Mucosa of rectum (tissue), 2 donors: Measurements from ENCODE around the gene AMDHD2.
A peak's percentile ranks its signal among the peaks of the same experiment; 100 is the strongest.

Experiments
- H3K27ac ChIP-seq, 2 donors: one replicate each; pipeline ENCODE4 v1.7.0; 2013; ENCODE audit warnings: inconsistent platforms in 2 of 2, low read depth in 2 of 2, low read length in 2 of 2
- H3K27me3 ChIP-seq, 2 donors: one replicate each; pipeline ENCODE4 v1.7.0; 2013; ENCODE audit warnings: low read length in 2 of 2; ENCODE audit not compliant: control insufficient read depth in 2 of 2, insufficient read depth in 2 of 2
- H3K36me3 ChIP-seq, 2 donors: one replicate each; pipeline ENCODE4 v1.7.0; 2013; ENCODE audit warnings: low read length in 2 of 2; ENCODE audit not compliant: control insufficient read depth in 2 of 2, insufficient read depth in 2 of 2
- H3K4me1 ChIP-seq, 2 donors: one replicate each; pipeline ENCODE4 v1.7.0; 2013; ENCODE audit warnings: low read length in 2 of 2, mild to moderate bottlenecking in 1 of 2; ENCODE audit not compliant: control insufficient read depth in 2 of 2, insufficient read depth in 2 of 2
- H3K4me3 ChIP-seq, 2 donors: one replicate each; pipeline ENCODE4 v1.7.0; 2013; ENCODE audit warnings: low read length in 2 of 2
- H3K9ac ChIP-seq, 2 donors: one replicate each; pipeline ENCODE4 v1.7.0; 2013; ENCODE audit warnings: low read length in 2 of 2, low read depth in 1 of 2, mild to moderate bottlenecking in 1 of 2
- H3K9me3 ChIP-seq, 2 donors: one replicate each; pipeline ENCODE4 v1.7.0; 2013; ENCODE audit warnings: low read length in 2 of 2; ENCODE audit not compliant: control insufficient read depth in 2 of 2
- donor health status: healthy.
- donor health status: Normal muscosa, but diverticular disease.

The AMDHD2 gene

DNA sequence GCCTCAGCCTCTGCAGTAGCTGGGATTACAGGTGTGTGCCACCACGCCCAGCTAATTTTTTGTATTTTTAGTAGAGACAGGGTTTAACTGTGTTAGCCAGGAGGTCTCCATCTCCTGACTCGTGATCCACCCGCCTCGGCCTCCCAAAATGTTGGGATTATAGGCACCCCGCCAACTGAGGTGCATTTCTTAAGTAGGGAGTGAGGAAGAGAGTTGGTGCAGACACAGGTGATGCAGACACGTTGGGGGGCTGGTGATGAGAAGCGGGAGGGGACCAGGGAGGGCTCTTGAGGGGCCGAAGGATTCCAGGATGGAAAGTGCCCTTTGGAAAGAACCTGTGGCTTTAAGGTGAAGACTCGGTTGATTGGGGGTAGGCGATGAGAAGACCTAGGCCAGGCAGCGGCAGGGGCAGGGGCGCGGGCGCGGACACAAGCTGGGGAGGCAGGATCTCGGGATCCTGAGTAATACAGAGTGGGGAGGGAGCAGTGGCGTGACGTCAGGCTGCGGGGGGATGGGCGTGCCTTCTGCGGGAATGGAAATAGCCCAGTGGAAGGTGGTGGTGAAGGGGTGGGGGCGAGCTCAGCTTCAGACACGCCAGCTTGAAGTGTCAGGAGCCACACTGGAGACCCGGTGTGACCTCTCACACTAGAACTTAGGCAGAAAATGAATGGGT is 8.9 kb upstream of the AMDHD2 start:
- Histone ChIP-seq H3K4me3 (no peak overlapping the region), H3K9me3 (no peaks in the 10 kb centered on the region), H3K4me1 (peaks cover 26 to 27% of the 10 kb centered on the region in 2 donors), H3K36me3 (no peaks in the 10 kb centered on the region), H3K27ac (no peak overlapping the region), H3K27me3 (no peaks in the 10 kb centered on the region), H3K9ac (peak overlapping the region in 1 of 2 donors; percentile 3)

DNA sequence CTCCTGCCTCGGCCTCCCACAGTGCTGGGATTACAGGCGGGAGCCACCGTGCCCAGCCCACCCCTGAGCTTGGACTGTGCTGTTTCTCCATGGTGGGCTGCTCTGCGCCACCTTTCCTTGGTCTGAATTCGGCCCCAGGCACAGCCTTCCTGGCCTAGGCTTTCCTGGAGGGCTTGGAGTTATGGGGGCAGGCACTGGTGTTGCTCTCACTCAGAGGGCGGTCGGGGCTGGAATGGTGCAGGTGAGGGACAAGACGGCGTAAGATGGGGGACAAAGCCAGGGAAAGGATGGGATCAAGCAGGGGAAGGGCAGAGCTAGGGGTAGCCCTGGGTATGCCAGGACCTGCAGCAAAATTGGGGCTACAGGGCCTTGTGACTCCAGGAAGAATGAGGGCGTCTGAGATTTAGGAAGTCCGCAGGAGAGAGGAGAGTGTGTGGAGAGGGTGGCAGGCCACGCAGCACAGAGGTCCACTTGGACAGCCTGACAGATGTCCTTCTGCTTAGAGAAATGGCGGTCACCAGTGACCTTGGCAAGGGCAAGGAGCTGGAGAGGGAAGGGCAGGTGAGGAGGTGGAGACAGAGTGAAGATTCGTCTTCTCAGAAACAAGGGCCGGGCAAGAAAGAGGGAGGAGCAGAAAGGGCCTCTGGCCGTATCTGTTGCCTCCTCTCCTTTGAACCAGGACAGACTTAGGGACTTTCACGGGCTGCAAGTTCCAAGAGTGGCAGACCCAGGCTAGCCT is 8.0 kb upstream of the AMDHD2 start:
- Histone ChIP-seq H3K9me3 (no peaks in the 10 kb centered on the region), H3K4me3 (no peak overlapping the region), H3K9ac (no peak overlapping the region), H3K36me3 (no peaks in the 10 kb centered on the region), H3K4me1 (peaks cover 35 to 36% of the 10 kb centered on the region in 2 donors), H3K27me3 (no peaks in the 10 kb centered on the region), H3K27ac (peak overlapping the region in 1 of 2 donors; percentile 97)

DNA sequence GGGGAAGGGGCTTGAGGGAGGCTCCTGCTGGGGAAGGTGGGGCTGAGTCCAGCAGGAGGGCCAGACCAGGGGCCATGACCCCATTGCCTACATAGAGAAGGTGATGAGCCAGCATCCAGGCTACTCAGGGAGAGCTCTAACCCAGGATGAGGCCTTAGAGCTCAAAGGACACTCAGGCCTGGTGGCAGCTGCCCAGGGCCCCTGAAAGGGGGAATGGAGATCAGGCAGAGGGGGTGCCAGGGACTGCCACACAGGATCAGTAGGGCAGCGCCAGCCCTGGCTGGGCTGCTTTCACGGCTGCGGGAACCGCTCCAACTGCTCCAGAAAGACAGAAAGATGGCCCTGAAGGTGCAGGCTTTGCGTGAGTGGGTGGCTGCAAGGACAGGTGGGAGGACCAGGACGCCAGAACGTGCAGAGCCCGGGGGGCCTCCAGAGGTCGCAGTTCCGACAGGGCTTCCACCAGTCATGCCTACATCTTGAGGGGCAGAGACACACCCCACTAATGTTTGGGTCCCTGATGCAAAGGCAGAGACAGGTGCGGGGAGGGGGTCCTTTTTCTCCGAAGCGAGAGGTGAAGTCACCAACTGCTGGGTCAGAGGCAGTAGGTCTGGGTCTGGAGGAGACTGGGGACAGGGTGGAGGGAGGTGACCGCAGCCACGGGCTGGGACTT is 7.3 kb upstream of the AMDHD2 start:
- no peaks in the 10 kb centered on the region for H3K27me3 ChIP-seq
- no peaks in the 10 kb centered on the region for H3K9me3 ChIP-seq
- peak overlapping the region; percentile 41 to 85 for H3K9ac ChIP-seq
- peak overlapping the region; percentile 83 to 90 for H3K4me3 ChIP-seq
- no peaks in the 10 kb centered on the region for H3K36me3 ChIP-seq
- H3K27ac ChIP-seq, result peak overlapping the region; percentile 97 to 98
- peaks cover 39 to 40% of the 10 kb centered on the region in 2 donors for H3K4me1 ChIP-seq

DNA sequence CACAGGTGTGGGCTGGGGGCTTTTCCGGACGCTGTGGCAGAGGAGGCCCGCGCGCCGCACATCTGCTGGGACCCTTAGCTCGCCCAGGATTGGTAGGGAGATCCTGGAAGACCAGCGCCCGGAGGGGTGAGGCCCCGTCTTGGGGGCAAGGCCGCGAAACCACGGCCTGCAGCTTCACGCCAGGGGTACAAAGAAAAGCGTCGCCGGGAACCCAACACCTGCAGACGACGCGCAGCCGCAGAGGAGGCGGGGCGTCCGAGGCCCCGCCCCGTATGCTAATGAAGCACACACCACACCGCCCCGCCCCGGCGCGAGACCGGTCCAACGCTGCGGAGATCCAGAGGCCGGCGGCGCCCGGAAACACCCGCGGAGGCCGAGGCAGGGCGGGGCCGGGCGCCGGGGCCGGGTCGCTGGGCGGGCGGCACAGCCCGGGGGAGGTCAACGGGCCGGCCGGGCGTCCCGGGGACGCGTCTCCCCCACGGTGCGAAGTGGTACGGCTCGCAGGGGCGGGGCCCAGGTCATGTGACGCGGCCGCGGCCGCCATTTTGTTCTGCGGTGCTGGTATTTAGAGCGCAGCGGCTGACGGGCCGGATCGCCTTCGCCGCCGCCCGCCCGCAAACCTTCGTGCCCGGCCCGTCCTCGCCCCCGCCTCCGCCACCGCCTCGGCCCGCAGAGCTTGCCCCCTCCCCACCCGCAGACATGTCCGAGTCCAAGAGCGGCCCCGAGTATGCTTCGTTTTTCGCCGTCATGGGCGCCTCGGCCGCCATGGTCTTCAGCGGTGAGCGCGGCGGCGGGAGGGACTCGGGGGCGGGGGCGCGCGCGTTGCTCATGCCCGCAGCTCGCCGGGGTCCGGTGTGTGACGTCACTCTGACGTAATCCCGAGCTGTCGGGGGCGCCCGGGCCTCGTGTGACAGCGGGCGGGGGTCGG is 6.5 kb upstream of the AMDHD2 start, which contains the start of gene ATP6V0C:
Gene ATP6V0C (plus strand): TSS at position 548 of the 928 bp plus-strand sequence. CDS start 152 bp downstream, at position 700.
- H3K9me3 ChIP-seq, result no peaks in the 10 kb centered on the region
- H3K4me1 ChIP-seq, result peaks cover 47 to 48% of the 10 kb centered on the region in 2 donors
- H3K4me3 ChIP-seq, result peak within 1 kb of the TSS; percentile 83 to 90
- peak within 1 kb of the TSS; percentile 85 to 95 for H3K9ac ChIP-seq
- no peaks in the 10 kb centered on the region for H3K27me3 ChIP-seq
- peak within 1 kb of the TSS; percentile 97 to 98 for H3K27ac ChIP-seq
- H3K36me3 ChIP-seq, result no peaks in the 10 kb centered on the region

DNA sequence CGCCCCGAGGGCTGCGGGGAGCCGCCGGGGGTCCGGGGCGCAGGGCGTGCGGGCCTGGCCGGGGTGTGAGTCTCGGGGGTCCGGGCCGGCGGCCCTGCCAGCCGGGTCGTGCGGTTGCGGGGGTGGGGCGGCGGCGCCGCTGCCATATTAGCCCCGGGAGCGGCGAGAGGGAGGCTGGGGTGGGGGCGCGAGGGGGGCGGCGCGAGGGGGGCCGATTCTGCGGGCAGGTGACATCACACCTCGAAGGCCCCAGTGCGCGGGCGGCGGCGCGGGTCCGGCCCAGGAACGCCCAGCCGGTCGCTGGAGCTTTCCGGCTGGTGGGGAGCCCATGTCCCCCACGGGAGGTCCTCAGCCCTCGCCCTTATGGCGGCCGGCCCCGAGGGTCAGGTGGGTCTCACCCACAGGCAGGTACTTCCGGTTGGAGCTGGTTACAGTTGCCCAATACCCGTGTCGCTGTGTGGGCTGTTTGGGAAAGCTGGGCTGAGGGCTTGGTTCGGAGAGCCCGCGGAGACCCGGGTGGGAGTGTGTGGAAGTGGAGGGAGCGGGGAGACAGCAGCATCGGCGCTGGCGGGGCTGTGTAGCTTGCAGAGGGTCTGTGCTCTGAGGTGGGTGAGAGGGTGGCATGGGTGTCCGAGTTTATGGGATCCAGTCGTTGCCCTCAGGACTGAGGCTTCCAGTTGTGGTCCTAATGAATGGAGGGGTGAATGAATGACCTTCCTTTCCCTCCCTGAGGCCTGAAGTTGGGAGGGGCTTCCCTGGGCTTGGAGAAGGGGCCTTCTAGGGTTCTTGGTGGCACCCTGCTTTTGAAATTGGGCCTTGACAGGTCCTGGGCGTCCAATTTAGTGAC is 5.6 kb upstream of the AMDHD2 start:
- Histone ChIP-seq H3K9me3 (no peaks in the 10 kb centered on the region), H3K27ac (peak overlapping the region; percentile 97 to 98), H3K4me1 (peaks cover 55 to 56% of the 10 kb centered on the region in 2 donors), H3K27me3 (no peaks in the 10 kb centered on the region), H3K36me3 (peaks cover 0 to 4% of the 10 kb centered on the region in 2 donors), H3K4me3 (peak overlapping the region; percentile 83 to 90), H3K9ac (peak overlapping the region; percentile 85 to 95)

DNA sequence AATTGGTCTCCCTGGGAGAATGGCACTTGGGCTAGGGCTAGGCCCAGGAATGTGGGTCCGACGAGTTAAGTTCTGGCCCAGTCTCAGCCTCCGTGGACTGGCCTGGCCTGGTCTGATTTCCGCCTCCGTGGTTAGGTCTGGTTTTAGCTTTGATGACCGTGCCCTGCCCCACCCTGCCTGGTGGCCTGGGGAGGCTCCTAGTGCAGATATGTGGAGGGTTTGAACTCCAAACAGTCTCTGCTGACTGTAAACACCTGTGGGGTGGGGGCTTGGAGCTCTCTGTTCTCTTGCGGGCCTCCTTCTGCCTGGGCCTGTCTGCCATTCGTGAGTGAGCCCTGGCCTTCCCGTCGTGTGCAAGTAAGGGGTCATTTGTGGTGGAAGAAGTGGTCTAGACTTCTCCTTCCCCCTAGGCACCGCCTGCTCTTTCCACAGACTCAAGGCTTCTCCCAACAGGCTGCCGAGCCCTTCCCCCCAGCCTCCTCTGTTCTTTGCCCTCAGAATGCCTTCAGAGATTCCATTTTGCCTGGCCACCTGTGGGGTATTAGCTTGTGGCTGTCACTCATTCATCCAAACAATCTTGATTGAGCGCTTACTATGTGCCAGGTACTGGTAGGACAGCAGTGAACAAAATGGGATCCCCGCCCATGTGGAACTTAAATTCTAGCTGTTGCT is 4.9 kb upstream of the AMDHD2 start:
- Histone ChIP-seq H3K4me3 (peak overlapping the region; percentile 83 to 90), H3K4me1 (peaks cover 57 to 58% of the 10 kb centered on the region in 2 donors), H3K9me3 (no peaks in the 10 kb centered on the region), H3K36me3 (peaks cover 0 to 5% of the 10 kb centered on the region in 2 donors), H3K9ac (peak overlapping the region; percentile 85 to 95), H3K27me3 (no peaks in the 10 kb centered on the region), H3K27ac (peak overlapping the region; percentile 97 to 98)

DNA sequence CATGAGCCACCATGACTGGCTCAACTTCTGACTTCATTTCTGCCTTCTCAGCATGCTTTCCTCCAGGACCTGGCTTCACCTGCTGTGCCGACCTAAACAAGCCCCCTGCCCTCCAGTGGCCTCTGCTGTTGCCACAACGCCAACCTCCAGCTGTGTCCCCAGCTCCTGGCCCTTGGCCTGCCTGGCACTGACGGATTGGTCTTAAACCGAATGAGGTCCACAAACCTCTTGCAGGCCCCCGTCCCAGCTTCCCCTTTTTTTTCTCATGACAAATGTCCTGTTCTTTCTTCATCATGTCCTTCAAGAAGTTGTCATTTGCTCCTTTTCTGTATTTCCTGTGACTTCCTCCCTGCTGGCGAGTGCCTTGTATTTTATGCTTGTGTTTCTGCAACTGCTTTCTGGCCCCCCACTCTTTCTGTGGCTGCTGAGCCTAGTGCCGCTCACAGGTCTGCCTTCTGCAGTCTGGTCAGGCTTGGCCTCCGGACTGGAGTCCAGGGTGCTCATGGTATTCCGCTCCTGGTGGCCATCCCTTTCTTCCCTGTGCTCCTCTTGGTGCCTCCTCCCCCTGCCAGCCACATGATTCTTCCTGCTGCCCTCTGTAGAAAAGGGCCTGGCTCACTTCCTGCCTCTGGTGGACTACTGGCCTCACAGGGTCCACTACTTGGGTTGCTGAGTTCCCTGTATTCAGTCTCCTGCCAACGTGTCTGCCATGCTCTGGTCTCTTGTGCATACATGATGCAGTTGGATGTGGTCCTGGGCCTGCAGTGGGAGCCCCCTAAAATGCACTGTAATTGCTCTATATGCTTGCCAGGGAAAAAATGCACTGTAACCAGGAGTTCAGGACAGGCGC is 3.6 kb upstream of the AMDHD2 start:
- Histone ChIP-seq H3K4me3 (peak overlapping the region; percentile 6 to 20), H3K27me3 (no peaks in the 10 kb centered on the region), H3K36me3 (peaks cover 0 to 7% of the 10 kb centered on the region in 2 donors), H3K9ac (peak overlapping the region in 1 of 2 donors; percentile 51), H3K4me1 (peaks cover 60 to 63% of the 10 kb centered on the region in 2 donors), H3K27ac (peak overlapping the region; percentile 97 to 98), H3K9me3 (no peaks in the 10 kb centered on the region)

DNA sequence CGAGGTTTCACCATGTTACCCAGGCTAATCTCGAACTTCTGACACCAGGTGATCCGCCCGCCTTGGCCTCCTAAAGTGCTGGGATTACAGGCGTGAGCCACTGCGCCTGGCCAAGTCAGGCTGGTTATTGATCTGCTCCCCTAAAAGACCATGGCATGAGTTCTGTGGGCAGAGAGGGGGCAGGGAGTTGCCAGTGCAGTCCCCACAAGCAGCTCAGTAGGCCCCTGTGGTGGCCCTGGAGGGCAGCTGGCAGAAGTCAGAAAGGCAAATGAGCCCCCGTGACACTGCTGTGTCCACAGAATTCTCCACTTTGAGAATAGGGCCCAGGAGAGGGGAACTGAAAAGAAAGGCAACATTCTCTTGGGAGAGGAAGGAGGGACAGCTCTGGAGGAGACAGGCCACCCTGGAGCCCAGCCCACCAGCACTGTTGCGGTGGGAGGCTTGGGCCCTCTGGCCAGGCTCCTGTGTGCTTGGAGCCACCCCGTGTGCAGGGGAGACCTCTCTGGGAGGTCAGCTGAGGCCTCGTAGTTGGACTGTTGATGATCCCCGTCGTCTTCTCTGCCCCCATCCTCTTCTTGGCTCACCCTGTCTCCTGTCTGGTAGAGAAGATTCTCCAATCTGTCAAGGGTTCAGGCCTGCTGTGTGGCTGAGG is 2.1 kb upstream of the AMDHD2 start:
- Histone ChIP-seq H3K27me3 (no peaks in the 10 kb centered on the region), H3K9me3 (no peaks in the 10 kb centered on the region), H3K36me3 (peaks cover 0 to 7% of the 10 kb centered on the region in 2 donors), H3K4me3 (peak overlapping the region in 1 of 2 donors; percentile 7), H3K4me1 (peaks cover 56 to 60% of the 10 kb centered on the region in 2 donors), H3K9ac (no peak overlapping the region), H3K27ac (peak overlapping the region; percentile 22 to 80)
